Activated CD4-positive, alpha-beta T cell treated with anti-CD3 and anti-CD28 coated beads, Interleukin-2, amount 10 ng/mL, durations not matched to agents 7 days and 5 days (primary cell): ENCODE results near the gene CEACAM16. TPM values are rescaled to one million over a fixed set of nuclear protein-coding genes. Genes with fewer than 3 reads are reported as not detected.

Source experiments
- CTCF ChIA-PET: fragments of 350-600 bp; sonication (Branson Sonifier 250); formaldehyde crosslinking; loops from one replicate; lab custom pipeline; 2021; ENCODE audit warnings: antibody characterized with exemption; lab: Charles Lee
- POLR2A ChIA-PET: fragments of 350-600 bp; sonication (Branson Sonifier 250); formaldehyde crosslinking; loops from one replicate; lab custom pipeline; 2021; ENCODE audit warnings: antibody characterized with exemption; lab: Charles Lee
- DNase-seq: peaks from one replicate; pipeline ENCODE4 v3.0.0-alpha.2; 2020
- H3K27ac Mint-ChIP-seq: one replicate; pipeline ENCODE4 v1.8.0; 2021; ENCODE audit warnings: mild to moderate bottlenecking, moderate library complexity, mixed read lengths
- H3K27me3 Mint-ChIP-seq: one replicate; pipeline ENCODE4 v1.8.0; 2021; ENCODE audit warnings: mixed read lengths
- H3K36me3 Mint-ChIP-seq: one replicate; pipeline ENCODE4 v1.8.0; 2021; ENCODE audit warnings: low read depth, mixed read lengths
- H3K4me1 Mint-ChIP-seq: one replicate; pipeline ENCODE4 v1.8.0; 2021; ENCODE audit warnings: mixed read lengths
- H3K4me3 Mint-ChIP-seq: one replicate; pipeline ENCODE4 v1.8.0; 2021; ENCODE audit warnings: mild to moderate bottlenecking, moderate library complexity, mixed read lengths
- H3K9me3 Mint-ChIP-seq: one replicate; pipeline ENCODE4 v1.8.0; 2021; ENCODE audit warnings: mixed read lengths
- total RNA-seq, 2 experiments: library from RNA; stranded (reverse); gene quantifications; one replicate each; pipeline ENCODE4 v1.2.3, GENCODE V29; 2021

Gene CEACAM16
- total RNA-seq, 2 experiments from 2014 or later, result not detected

- H3K36me3 Mint-ChIP-seq, result peaks cover 36% of the 10 kb centered on the region
- H3K27me3 Mint-ChIP-seq, result peaks cover 4% of the 10 kb centered on the region
- H3K9me3 Mint-ChIP-seq, result no peaks in the 10 kb centered on the region
- peak overlapping the region; percentile 88 for H3K27ac Mint-ChIP-seq
- DNase-seq, result no peak
- POLR2A ChIA-PET, result no interaction called here
- H3K4me3 Mint-ChIP-seq, result peak overlapping the region; percentile 81
- peaks cover 56% of the 10 kb centered on the region for H3K4me1 Mint-ChIP-seq
- CTCF ChIA-PET, result no interaction called here
These were observed 48.9 kb downstream of the CEACAM16 start for GRCh38 chr19:44747739-44748425.

- H3K27me3 Mint-ChIP-seq, result peaks cover 4% of the 10 kb centered on the region
- peak within 1 kb of the TSS; percentile 91 for H3K4me3 Mint-ChIP-seq
- H3K4me1 Mint-ChIP-seq, result peaks cover 62% of the 10 kb centered on the region
- H3K27ac Mint-ChIP-seq, result peak within 1 kb of the TSS; percentile 88
- DNase-seq, result peak; percentile 71
- ChIA-PET CTCF (interaction anchor here (0.5 to 4.0 kb wide), 3 partner anchors 18 to 25 kb away, joined by 3 to 18 read pairs (median 13); no protein-coding TSS in a partner anchor), POLR2A (no interaction called here)
- no peaks in the 10 kb centered on the region for H3K9me3 Mint-ChIP-seq
- peaks cover 41% of the 10 kb centered on the region for H3K36me3 Mint-ChIP-seq
These were observed 49.7 kb downstream of the CEACAM16 start, which contains the start of gene BCL3 for GRCh38 chr19:44748426-44749254. Gene BCL3 (plus strand): TSS chr19:44748708. CDS start chr19:44748791, 83 bp downstream.

DNA sequence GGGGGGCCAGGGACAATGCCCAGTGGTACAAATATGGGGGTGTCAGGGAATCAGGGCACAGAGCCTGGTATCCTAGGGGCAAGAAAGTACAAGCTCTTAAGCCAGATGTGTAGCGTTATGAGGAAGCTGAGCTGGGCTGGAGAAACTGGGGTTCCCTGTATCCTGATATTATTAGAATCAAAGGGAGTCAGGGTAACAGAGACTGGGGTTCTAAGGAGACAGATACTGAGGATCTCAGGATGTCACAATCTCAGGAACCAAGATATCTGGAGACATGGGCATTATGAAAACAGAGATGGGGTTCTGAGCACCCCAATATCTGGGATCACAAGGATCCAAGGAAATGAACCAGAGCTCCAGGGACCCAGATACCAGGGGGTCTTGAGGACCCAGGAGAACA, 50.3 kb downstream of the CEACAM16 start:
- H3K27me3 Mint-ChIP-seq, result peaks cover 4% of the 10 kb centered on the region
- no peaks in the 10 kb centered on the region for H3K9me3 Mint-ChIP-seq
- DNase-seq, result no peak
- H3K36me3 Mint-ChIP-seq, result peaks cover 41% of the 10 kb centered on the region
- ChIA-PET CTCF (interaction anchor here (2.5 to 4.0 kb wide), 2 partner anchors 22 to 25 kb away, joined by 13 to 18 read pairs; no protein-coding TSS in a partner anchor), POLR2A (no interaction called here)
- H3K4me3 Mint-ChIP-seq, result peak overlapping the region; percentile 91
- peak overlapping the region; percentile 87 for H3K27ac Mint-ChIP-seq
- peaks cover 68% of the 10 kb centered on the region for H3K4me1 Mint-ChIP-seq

DNA sequence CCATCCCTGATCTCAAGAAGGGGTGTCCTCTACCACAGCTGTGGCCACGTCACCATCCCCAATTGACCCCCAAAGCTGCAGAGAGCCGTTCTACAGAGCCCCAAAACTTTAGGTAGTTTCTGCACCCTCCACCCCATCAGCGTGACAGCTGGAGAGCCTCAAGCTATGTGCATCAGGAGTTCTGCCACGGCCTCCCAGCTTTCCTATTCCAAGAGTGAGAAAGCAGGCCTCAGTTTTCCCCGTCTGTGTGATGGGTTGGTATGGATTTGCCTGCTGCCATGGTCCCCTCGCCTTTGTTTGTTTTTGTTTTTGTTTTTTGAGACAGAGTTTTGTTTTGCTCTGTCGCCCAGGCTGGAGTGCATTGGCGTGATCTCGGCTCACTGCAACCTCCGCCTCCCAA, 51.0 kb downstream of the CEACAM16 start:
- H3K27me3 Mint-ChIP-seq, result peaks cover 4% of the 10 kb centered on the region
- no peak for DNase-seq
- peak overlapping the region; percentile 91 for H3K4me3 Mint-ChIP-seq
- ChIA-PET CTCF (interaction anchor here (2.5 to 4.0 kb wide), 2 partner anchors 21 to 26 kb away, joined by 13 to 18 read pairs; no protein-coding TSS in a partner anchor), POLR2A (no interaction called here)
- H3K9me3 Mint-ChIP-seq, result no peaks in the 10 kb centered on the region
- peaks cover 73% of the 10 kb centered on the region for H3K4me1 Mint-ChIP-seq
- peak overlapping the region; percentile 87 for H3K27ac Mint-ChIP-seq
- peaks cover 45% of the 10 kb centered on the region for H3K36me3 Mint-ChIP-seq

- ChIA-PET CTCF (interaction anchor here (0.7 to 4.0 kb wide), 6 partner anchors 18 to 702 kb away, joined by 3 to 20 read pairs (median 9); no protein-coding TSS in a partner anchor), POLR2A (interaction anchor here (0.6 to 1.0 kb wide), 3 partner anchors 15 to 28 kb away, joined by 3 read pairs; no protein-coding TSS in a partner anchor)
- Mint-ChIP-seq H3K27ac (peak overlapping the region; percentile 91), H3K4me1 (peaks cover 74% of the 10 kb centered on the region), H3K36me3 (peaks cover 57% of the 10 kb centered on the region), H3K9me3 (no peaks in the 10 kb centered on the region), H3K27me3 (no peaks in the 10 kb centered on the region), H3K4me3 (peak overlapping the region; percentile 91)
- no peak for DNase-seq
These were observed 53.3 kb downstream of the CEACAM16 start for GRCh38 chr19:44752123-44752815.

DNA sequence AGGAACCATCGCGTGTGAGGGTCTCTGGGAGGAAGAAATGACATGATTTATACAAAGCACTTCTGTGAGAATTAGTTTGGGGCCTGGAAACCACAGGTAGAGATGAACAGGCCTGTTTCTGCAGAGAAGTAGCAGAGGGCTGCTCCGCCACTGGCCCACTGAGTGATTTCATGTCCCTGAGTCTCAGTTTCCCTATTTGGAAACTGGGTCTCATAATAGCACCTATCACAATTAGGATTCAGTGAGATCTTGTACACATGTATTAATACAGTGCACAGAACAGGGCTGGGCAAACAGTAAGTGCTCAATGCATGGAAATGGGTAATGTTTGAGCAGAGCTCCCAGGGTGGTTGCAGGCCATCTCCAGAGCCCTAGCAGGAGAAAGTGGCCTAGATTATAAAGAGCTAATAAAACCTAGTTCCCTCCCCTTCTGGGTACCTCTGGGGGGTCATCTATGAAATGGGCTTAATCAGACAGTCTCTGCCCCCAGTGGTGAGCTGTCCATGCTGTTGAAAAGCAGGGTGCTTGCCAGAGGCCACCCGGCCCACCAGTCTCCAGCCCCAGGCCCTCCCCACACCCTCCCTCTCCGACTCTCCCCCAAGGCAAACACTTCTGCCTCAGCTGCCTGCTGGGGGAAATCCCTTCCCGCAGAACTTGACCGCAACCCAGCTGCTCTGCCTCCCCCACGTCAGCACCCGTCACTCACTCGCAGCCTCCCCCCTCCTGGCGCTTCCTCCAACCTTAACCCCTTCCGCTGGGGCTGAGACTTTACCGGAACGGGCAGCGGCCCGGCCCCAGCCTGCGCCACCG, 54.1 kb downstream of the CEACAM16 start:
- Mint-ChIP-seq H3K27me3 (no peaks in the 10 kb centered on the region), H3K36me3 (peaks cover 63% of the 10 kb centered on the region), H3K27ac (peak overlapping the region; percentile 91), H3K9me3 (no peaks in the 10 kb centered on the region), H3K4me3 (peak overlapping the region; percentile 91), H3K4me1 (peaks cover 75% of the 10 kb centered on the region)
- ChIA-PET POLR2A (interaction anchor here (0.9 to 1.0 kb wide), 2 partner anchors 18 to 29 kb away, joined by 3 read pairs; no protein-coding TSS in a partner anchor), CTCF (interaction anchor here (0.6 to 4.0 kb wide), 7 partner anchors 11 to 91 kb away, joined by 3 to 20 read pairs (median 3); no protein-coding TSS in a partner anchor)
- peak; percentile 96 for DNase-seq

DNA sequence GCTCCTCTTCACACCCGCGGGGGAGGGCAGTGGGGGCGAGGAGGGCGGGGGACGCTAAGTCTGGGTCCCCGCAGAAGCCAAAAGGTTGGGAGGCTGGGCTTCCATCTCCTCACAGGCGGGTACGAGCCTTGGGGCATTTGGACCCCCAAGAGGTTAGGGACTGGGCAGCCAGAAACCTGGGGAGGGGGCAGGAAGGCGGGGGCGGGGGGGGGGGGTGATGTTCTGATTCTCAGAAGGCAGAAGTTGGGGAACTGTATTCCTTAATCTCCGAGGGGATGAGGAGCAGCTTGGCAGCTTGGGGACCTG, 54.6 kb downstream of the CEACAM16 start:
- H3K9me3 Mint-ChIP-seq, result no peaks in the 10 kb centered on the region
- ChIA-PET POLR2A (interaction anchor here (0.9 to 1.0 kb wide), 2 partner anchors 17 to 30 kb away, joined by 3 read pairs; no protein-coding TSS in a partner anchor), CTCF (interaction anchor here (1.2 to 4.0 kb wide), 5 partner anchors 10 to 91 kb away, joined by 3 to 20 read pairs (median 4); no protein-coding TSS in a partner anchor)
- H3K27me3 Mint-ChIP-seq, result no peaks in the 10 kb centered on the region
- H3K4me3 Mint-ChIP-seq, result peak overlapping the region; percentile 91
- peak overlapping the region; percentile 91 for H3K27ac Mint-ChIP-seq
- no peak for DNase-seq
- peaks cover 69% of the 10 kb centered on the region for H3K36me3 Mint-ChIP-seq
- H3K4me1 Mint-ChIP-seq, result peaks cover 77% of the 10 kb centered on the region

DNA sequence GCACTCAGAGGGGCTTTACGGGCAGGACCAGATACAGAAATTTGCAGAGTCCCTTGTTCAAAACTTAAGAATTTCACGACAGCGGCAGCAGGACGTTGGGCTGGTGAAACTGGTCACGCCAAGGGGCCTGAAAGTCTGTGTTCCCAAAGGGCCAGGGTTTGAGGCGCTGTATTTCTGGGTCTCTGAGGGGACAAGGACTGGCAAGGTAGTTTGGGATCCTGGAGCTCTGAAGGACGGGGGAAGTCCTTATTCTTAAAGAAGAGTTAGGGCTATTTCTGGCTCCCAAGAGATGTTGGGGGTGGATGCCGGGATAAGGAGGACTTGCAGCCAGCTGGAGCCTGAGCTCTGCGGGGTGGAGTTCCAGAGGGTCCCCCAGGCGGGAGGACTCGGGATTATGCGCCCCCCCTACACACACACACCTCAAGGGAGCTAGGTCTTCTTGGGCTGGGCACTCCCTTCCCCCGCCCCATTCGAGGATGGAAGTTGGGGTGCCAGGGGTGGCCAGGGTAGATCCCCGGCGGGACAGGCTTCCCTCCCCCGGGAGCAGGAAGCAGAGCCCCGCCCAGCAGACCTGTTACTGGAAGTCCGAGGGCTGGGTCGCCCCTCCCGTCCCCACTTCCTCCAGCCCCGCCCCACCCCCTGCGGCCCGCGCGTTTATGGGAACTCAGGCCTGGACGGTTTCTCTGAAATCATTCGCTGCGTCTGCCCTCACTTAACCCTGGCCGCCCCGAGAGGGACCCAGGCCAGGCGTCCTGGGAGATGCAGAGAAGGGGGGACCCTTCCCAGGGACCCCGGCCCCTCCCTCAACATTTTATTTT, 55.2 kb downstream of the CEACAM16 start:
- DNase-seq, result peak; percentile 76
- Mint-ChIP-seq H3K36me3 (peaks cover 71% of the 10 kb centered on the region), H3K9me3 (no peaks in the 10 kb centered on the region), H3K4me1 (peaks cover 78% of the 10 kb centered on the region), H3K27me3 (no peaks in the 10 kb centered on the region), H3K27ac (peak overlapping the region; percentile 91), H3K4me3 (peak overlapping the region; percentile 91)
- POLR2A ChIA-PET, result no interaction called here
- CTCF ChIA-PET, result interaction anchor here (0.6 to 4.4 kb wide), 7 partner anchors 10 to 90 kb away, joined by 3 to 20 read pairs (median 4); no protein-coding TSS in a partner anchor

DNA sequence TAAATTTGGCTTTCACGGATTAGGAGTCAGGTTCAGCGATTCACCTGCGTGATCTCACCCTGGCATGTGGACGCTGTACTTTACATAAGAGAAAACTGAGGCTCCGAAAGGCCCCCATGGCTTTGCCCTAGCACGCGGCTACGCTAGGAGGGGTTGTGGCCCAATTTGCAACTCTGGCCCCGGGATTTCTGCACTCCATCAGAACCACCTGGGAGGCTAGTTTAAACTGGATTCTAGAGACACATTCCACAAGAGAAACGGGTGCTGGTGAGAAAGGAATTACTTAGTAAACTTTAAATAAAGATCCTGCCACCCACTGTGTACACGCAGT, 55.8 kb downstream of the CEACAM16 start:
- Mint-ChIP-seq H3K4me3 (peak overlapping the region; percentile 91), H3K27me3 (no peaks in the 10 kb centered on the region), H3K4me1 (peaks cover 75% of the 10 kb centered on the region), H3K9me3 (no peaks in the 10 kb centered on the region), H3K36me3 (peaks cover 67% of the 10 kb centered on the region), H3K27ac (peak overlapping the region; percentile 91)
- CTCF ChIA-PET, result interaction anchor here (1.6 to 4.4 kb wide), 4 partner anchors 13 to 31 kb away, joined by 4 to 20 read pairs (median 14); no protein-coding TSS in a partner anchor
- no peak for DNase-seq
- POLR2A ChIA-PET, result no interaction called here

DNA sequence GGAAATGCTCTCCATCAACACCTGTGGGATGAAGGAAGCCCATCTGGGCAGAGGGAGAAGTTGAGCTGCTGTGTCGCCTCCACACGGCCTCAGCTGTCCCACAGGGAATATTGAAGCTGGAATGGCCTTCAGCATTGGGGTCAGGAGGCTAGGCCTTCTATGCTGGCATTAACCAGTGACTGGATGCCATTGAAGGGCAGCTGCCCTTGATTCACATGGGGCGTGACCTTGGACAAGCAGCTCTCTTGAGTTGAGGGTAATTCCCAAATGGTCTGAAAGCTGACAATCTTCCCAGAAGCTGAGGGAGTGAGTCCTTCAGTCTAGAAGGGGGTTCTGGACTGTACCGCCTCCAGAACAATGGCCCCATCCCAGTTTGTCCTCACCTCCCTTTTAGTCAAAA, 56.3 kb downstream of the CEACAM16 start:
- Mint-ChIP-seq H3K4me1 (peaks cover 74% of the 10 kb centered on the region), H3K9me3 (no peaks in the 10 kb centered on the region), H3K27me3 (no peaks in the 10 kb centered on the region), H3K4me3 (peak overlapping the region; percentile 91), H3K27ac (peak overlapping the region; percentile 91), H3K36me3 (peaks cover 67% of the 10 kb centered on the region)
- CTCF ChIA-PET, result interaction anchor here (1.5 to 4.4 kb wide), 4 partner anchors 12 to 31 kb away, joined by 4 to 20 read pairs (median 10); no protein-coding TSS in a partner anchor
- no peak for DNase-seq
- POLR2A ChIA-PET, result no interaction called here
